Measurements from ENCODE around the gene HOATZ.
A peak's percentile ranks its signal among the peaks of the same experiment; 100 is the strongest.

HOATZ gene

GRCh38 chr11:111560800-111561199 is 46.2 kb downstream of the HOATZ start:
- POLR2A ChIA-PET: no interaction called here
- CTCF ChIA-PET: no interaction called here
- DNase-seq (ENCODE audit: extremely low spot score): no peak
- TF ChIP-seq FOXK2 (IDR thresholded peaks at IDR 0.05): no peak
- no peak for TF ChIP-seq TARDBP (IDR thresholded peaks at IDR 0.05)
- TF ChIP-seq L3MBTL2 (conservative IDR thresholded peaks at IDR 0.05): no peak
- no peak for TF ChIP-seq NFRKB (IDR thresholded peaks at IDR 0.05)
- TF ChIP-seq ARNT (IDR thresholded peaks at IDR 0.05): no peak
- no peak for TF ChIP-seq LEF1 (IDR thresholded peaks at IDR 0.05; ENCODE audit: borderline replicate concordance)

DNA sequence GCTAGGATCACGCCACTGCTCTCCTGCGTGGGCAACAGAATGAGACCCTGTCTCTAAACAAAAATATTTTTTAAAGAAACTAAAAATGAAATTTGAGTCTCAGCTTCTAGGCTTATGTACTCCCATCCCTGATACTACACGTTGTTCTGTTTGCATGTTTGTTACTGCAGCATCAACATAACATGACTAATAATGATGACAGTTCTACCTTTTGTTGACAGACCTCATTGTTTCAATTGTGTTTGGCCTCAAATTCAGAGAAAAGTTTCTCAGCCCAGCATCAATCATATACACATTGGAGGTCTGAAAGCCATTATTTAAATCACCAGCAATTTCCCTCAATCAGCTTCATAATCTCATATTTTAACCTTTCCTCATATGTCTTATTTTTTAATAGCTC is 46.7 kb downstream of the HOATZ start:
- TF ChIP-seq FOXA1 (IDR thresholded peaks at IDR 0.05): no peak
- ChIA-PET POLR2A (no interaction called here), CTCF (interaction anchor here (1.1 kb wide), 1 partner anchor 216 kb away, joined by 4 read pairs; no protein-coding TSS in a partner anchor)
- no peak for DNase-seq (ENCODE audit: extremely low spot score)

- no peak for TF ChIP-seq SUZ12 (IDR thresholded peaks at IDR 0.05)
- no peak for TF ChIP-seq FOXK2 (IDR thresholded peaks at IDR 0.05)
- TF ChIP-seq CTBP1 (IDR thresholded peaks at IDR 0.05; ENCODE audit: borderline replicate concordance): no peak
- TF ChIP-seq NFRKB (IDR thresholded peaks at IDR 0.05): no peak
- no peak for TF ChIP-seq SP1 (IDR thresholded peaks at IDR 0.05)
- TF ChIP-seq ZNF384 (IDR thresholded peaks at IDR 0.05): no peak
- TF ChIP-seq FOXM1 (IDR thresholded peaks at IDR 0.05; ENCODE audit: borderline replicate concordance): no peak
- TF ChIP-seq L3MBTL2 (conservative IDR thresholded peaks at IDR 0.05): no peak
- no peak for TF ChIP-seq ELF4 (IDR thresholded peaks at IDR 0.05)
- no peak for TF ChIP-seq FOXA1 (IDR thresholded peaks at IDR 0.05)
- no peak for DNase-seq (ENCODE audit: extremely low spot score)
- POLR2A ChIA-PET: interaction anchor here (1.3 kb wide), 1 partner anchor 22 kb away, joined by 4 read pairs; the partner anchor contains the start of gene LAYN
- CTCF ChIA-PET: interaction anchor here (1.1 kb wide), 1 partner anchor 215 kb away, joined by 4 read pairs; no protein-coding TSS in a partner anchor
Measured at GRCh38 chr11:111561791-111562325, 47.3 kb downstream of the HOATZ start.

DNA sequence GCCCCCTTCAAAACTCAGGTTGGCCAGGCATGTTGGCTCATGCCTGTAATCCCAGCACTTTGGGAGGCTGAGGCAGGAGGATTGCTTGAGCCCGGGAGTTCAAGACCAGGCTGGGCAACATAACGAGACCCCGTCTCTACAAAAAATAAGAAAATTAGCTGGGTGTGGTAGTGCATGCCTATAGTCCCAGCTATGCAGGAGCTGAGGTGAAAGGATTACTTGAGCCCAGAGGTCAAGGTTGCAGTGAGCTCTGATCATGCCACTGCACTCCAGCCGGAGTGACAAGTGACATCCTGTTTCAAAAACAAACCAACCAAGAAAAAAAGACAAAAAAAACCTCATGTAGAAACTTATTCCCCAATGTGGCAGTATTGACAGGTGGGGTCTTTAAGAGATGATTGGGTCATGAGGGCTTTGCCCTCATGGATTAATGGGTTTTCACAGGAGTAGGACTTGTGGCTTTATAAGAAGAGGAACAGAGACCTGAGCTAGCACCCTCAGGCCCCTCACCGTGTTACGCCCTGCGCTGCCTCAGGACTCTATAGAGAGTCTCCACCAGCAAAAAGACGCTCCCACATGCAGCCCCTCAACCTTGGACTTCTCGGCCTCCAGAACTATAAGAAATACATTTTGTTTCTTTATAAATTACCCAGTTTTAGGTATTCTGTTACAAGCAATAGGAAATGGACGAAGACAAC is 48.3 kb downstream of the HOATZ start:
- no peak for DNase-seq (ENCODE audit: extremely low spot score)
- TF ChIP-seq TARDBP (IDR thresholded peaks at IDR 0.05) (no peak), PKNOX1 (IDR thresholded peaks at IDR 0.05) (no peak), FOXK2 (IDR thresholded peaks at IDR 0.05) (no peak), CTBP1 (IDR thresholded peaks at IDR 0.05; ENCODE audit: borderline replicate concordance) (no peak), ARNT (IDR thresholded peaks at IDR 0.05) (no peak), ZNF384 (IDR thresholded peaks at IDR 0.05) (no peak)
- POLR2A ChIA-PET: interaction anchor here (1.3 kb wide), 1 partner anchor 22 kb away, joined by 4 read pairs; the partner anchor contains the start of gene LAYN
- CTCF ChIA-PET: interaction anchor here (1.1 kb wide), 1 partner anchor 214 kb away, joined by 4 read pairs; no protein-coding TSS in a partner anchor

GRCh38 chr11:111565114-111565720 is 50.6 kb downstream of the HOATZ start:
- DNase-seq (ENCODE audit: extremely low spot score): peak; percentile 71
- TF ChIP-seq FOXM1 (IDR thresholded peaks at IDR 0.05; ENCODE audit: borderline replicate concordance) (no peak), HDGF (IDR thresholded peaks at IDR 0.05; ENCODE audit: borderline replicate concordance) (no peak), LEF1 (IDR thresholded peaks at IDR 0.05; ENCODE audit: borderline replicate concordance) (no peak), ELF4 (IDR thresholded peaks at IDR 0.05) (no peak), NFRKB (IDR thresholded peaks at IDR 0.05) (no peak), SP1 (IDR thresholded peaks at IDR 0.05) (no peak), ZNF384 (IDR thresholded peaks at IDR 0.05) (no peak), L3MBTL2 (conservative IDR thresholded peaks at IDR 0.05) (no peak), ARNT (IDR thresholded peaks at IDR 0.05) (no peak), CTBP1 (IDR thresholded peaks at IDR 0.05; ENCODE audit: borderline replicate concordance) (no peak), SUZ12 (IDR thresholded peaks at IDR 0.05) (no peak), TARDBP (IDR thresholded peaks at IDR 0.05) (no peak), FOXK2 (IDR thresholded peaks at IDR 0.05) (no peak), FOXA1 (IDR thresholded peaks at IDR 0.05) (no peak), PKNOX1 (IDR thresholded peaks at IDR 0.05) (no peak), BHLHE40 (IDR thresholded peaks at IDR 0.05; ENCODE audit: borderline replicate concordance) (no peak)
- ChIA-PET POLR2A (no interaction called here), CTCF (interaction anchor here (0.5 kb wide), 1 partner anchor 283 kb away, joined by 3 read pairs; no protein-coding TSS in a partner anchor)

DNA sequence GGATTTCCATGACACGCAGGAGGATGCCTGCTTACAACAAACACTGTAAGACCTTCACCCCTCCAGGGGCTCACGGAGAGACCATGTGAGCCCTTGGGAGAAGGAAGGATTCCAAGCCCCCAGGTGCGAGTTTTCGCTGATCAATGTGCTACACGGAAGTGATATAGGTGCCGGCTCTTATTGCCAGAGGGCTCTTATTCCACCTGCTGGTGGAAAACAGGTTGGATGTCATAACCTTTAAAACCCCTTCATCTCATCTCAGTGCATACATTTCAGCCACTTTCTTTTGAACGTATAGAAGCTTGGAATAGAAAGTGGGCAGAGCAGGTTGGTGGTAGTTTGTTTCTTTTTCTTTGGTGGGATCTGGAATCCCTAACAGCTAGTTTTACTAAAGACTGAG is 51.7 kb downstream of the HOATZ start:
- POLR2A ChIA-PET: no interaction called here
- DNase-seq (ENCODE audit: extremely low spot score): no peak
- TF ChIP-seq HDGF (IDR thresholded peaks at IDR 0.05; ENCODE audit: borderline replicate concordance): no peak
- no peak for TF ChIP-seq ZNF384 (IDR thresholded peaks at IDR 0.05)
- no peak for TF ChIP-seq FOXM1 (IDR thresholded peaks at IDR 0.05; ENCODE audit: borderline replicate concordance)
- CTCF ChIA-PET: interaction anchor here (0.7 kb wide), 1 partner anchor 74 kb away, joined by 3 read pairs; no protein-coding TSS in a partner anchor

DNA sequence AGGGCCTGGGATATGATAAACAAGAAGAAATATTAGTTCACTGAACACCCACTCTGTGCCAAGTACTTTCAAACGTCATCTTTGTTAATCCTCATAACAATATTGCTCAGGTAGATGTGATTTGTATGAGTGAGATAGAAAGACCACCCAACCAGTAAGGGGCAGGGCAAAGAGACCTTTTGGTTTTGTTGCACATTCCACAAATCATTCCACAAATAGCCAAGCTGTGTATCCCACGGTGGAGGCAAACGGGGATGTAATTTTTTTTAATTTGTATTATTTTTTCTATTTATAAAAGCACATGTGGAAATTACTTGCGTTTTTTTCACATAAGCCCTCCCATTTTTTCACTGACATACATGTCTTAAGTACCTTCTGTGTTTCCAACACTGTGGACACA is 54.9 kb downstream of the HOATZ start:
- DNase-seq (ENCODE audit: extremely low spot score): no peak
- POLR2A ChIA-PET: no interaction called here
- TF ChIP-seq SUZ12 (IDR thresholded peaks at IDR 0.05) (no peak), LEF1 (IDR thresholded peaks at IDR 0.05; ENCODE audit: borderline replicate concordance) (no peak), BHLHE40 (IDR thresholded peaks at IDR 0.05; ENCODE audit: borderline replicate concordance) (no peak), TARDBP (IDR thresholded peaks at IDR 0.05) (no peak), L3MBTL2 (conservative IDR thresholded peaks at IDR 0.05) (no peak), ELF4 (IDR thresholded peaks at IDR 0.05) (no peak), FOXM1 (IDR thresholded peaks at IDR 0.05; ENCODE audit: borderline replicate concordance) (no peak), ZNF384 (IDR thresholded peaks at IDR 0.05) (no peak), CTBP1 (IDR thresholded peaks at IDR 0.05; ENCODE audit: borderline replicate concordance) (no peak), FOXA1 (IDR thresholded peaks at IDR 0.05) (no peak), NFRKB (IDR thresholded peaks at IDR 0.05) (no peak), SP1 (IDR thresholded peaks at IDR 0.05) (no peak), ARNT (IDR thresholded peaks at IDR 0.05) (no peak), HDGF (IDR thresholded peaks at IDR 0.05; ENCODE audit: borderline replicate concordance) (no peak), FOXK2 (IDR thresholded peaks at IDR 0.05) (no peak)
- CTCF ChIA-PET: no interaction called here

All from HEK293T (cell line).